Prostate gland (tissue), 2 donors: ENCODE measurements around the gene RAB8B. TPM values are rescaled to one million over a fixed set of nuclear protein-coding genes. Genes with fewer than 3 reads are reported as not detected.

Experiments
- DNase-seq: peaks from one replicate; pipeline ENCODE4 v3.0.0-alpha.2; 2019; ENCODE audit warnings: low spot score
- H3K27ac ChIP-seq, 2 donors: fragments of 200-600 bp; sonication (generic); 2 replicates each; pipeline ENCODE4 v1.5.1; 2017 to 2019
- H3K27me3 ChIP-seq: fragments of 200-600 bp; sonication (generic); replicated peaks from 2 replicates; pipeline ENCODE4 v1.5.1; 2019; ENCODE audit not compliant: insufficient read depth
- H3K36me3 ChIP-seq, 2 donors: fragments of 200-600 bp; sonication (generic); 1 replicate in 1 of 2; 2 replicates in 1 of 2; pipeline versions ENCODE4 v1.5.1 to v1.8.1; 2017 to 2019
- H3K4me1 ChIP-seq: fragments of 200-600 bp; sonication (generic); replicated peaks from 2 replicates; pipeline ENCODE4 v1.5.1; 2019
- H3K4me3 ChIP-seq, 2 donors: fragments of 200-600 bp; sonication (generic); 2 replicates each; pipeline ENCODE4 v1.5.1; 2017 to 2019
- H3K9me3 ChIP-seq: fragments of 200-600 bp; sonication (generic); 2 replicates; pipeline ENCODE4 v1.5.1; 2017
- POLR2A ChIP-seq: fragments of 450-650 bp; IDR thresholded peaks from one replicate; pipeline ENCODE4 v1.6.1; 2016; ENCODE audit warnings: antibody characterized with exemption, mild to moderate bottlenecking
- POLR2AphosphoS5 ChIP-seq: sonication (generic); formaldehyde crosslinking; IDR thresholded peaks from one replicate; pipeline ENCODE4 v1.6.1; 2017; ENCODE audit warnings: antibody characterized with exemption
- WGBS: methylation state at CpG from one replicate; pipeline ENCODE4 v1.1.5; 2018; 5-methylcytosine and 5-hydroxymethylcytosine counted together
- intact Hi-C: fragments of 100-400 bp; cut with DNase I; formaldehyde crosslinking; loops from one replicate; pipeline ENCODE4 v1.14.2; 2022
- total RNA-seq, 2 donors: library from RNA; depleted of rRNA; stranded (reverse); fragments of >200 nt; gene quantifications; one replicate each; pipeline ENCODE4 v1.1.0, GENCODE V29; 2016
- TF ChIP-seq, protein P1 (sequence below), 4 experiments: fragments of 200-600 bp in 2 of 4; fragments of 450-650 bp in 2 of 4; sonication (generic) in 2 of 4; IDR thresholded peaks; 1 replicate in 3 of 4; 2 replicates in 1 of 4; pipeline ENCODE4 v1.5.1; 2016 to 2019; ENCODE audit warnings: antibody characterized with exemption in 4 of 4, mild to moderate bottlenecking in 2 of 4, moderate library complexity in 2 of 4

The RAB8B gene
- total RNA-seq, 2 donors from 2014 or later = 18.5 to 29.2 TPM

DNA sequence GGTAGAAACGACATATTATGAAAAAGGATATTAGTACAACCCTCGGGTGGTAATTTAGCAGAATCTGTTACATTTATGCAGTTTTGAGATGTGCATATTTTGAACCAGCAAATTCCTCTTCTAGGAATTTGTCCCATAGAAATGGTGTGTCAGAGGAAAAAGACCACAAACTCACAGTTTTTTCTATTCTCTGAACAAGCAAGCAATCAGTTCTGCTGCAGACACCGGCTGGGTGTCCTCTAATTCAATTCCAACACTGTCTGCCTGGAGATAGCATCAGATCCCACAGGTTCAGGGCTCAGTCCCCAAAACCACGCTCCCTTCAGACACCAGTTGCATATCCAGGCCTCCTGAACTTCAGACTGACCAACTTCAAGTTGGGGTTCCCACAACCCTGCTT is 124.4 kb downstream of the RAB8B start:
- intact Hi-C loops = no loop called here

DNA sequence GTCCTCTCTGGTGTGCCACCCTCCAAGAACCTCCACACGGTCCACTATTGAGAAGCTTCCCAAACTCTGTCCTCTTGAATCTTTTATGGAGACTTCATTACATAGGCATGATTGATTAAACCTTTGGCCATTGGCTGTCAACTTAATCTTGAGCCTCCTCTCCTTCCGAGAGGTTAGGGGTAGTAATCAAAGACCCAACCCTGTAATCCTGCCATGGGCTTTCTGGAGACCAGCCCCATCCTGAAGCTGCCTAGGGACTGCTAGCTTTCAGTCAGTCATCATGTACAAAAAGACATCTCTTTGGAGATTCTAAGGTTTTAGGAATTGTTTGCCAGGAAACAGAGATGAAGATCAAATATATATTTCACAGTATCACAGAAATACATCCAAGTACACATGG is 125.0 kb downstream of the RAB8B start:
- intact Hi-C loops = no loop called here

More for the DNA sequence above, 124.4 kb downstream of the RAB8B start:
- H3K27ac ChIP-seq = no peak overlapping the region
- WGBS = 82% methylated on average over 4 of the region's 4 CpGs
- no peak for TF ChIP-seq POLR2A
- TF ChIP-seq, protein P1, sequence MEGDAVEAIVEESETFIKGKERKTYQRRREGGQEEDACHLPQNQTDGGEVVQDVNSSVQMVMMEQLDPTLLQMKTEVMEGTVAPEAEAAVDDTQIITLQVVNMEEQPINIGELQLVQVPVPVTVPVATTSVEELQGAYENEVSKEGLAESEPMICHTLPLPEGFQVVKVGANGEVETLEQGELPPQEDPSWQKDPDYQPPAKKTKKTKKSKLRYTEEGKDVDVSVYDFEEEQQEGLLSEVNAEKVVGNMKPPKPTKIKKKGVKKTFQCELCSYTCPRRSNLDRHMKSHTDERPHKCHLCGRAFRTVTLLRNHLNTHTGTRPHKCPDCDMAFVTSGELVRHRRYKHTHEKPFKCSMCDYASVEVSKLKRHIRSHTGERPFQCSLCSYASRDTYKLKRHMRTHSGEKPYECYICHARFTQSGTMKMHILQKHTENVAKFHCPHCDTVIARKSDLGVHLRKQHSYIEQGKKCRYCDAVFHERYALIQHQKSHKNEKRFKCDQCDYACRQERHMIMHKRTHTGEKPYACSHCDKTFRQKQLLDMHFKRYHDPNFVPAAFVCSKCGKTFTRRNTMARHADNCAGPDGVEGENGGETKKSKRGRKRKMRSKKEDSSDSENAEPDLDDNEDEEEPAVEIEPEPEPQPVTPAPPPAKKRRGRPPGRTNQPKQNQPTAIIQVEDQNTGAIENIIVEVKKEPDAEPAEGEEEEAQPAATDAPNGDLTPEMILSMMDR (IDR thresholded peaks at IDR 0.05) = no peak
- TF ChIP-seq POLR2AphosphoS5 = no peak
- H3K27me3 ChIP-seq = no peaks in the 10 kb centered on the region
- DNase-seq = no peak
- H3K36me3 ChIP-seq = no peaks in the 10 kb centered on the region
- no peak overlapping the region for H3K4me3 ChIP-seq
- H3K9me3 ChIP-seq = no peaks in the 10 kb centered on the region
- no peaks in the 10 kb centered on the region for H3K4me1 ChIP-seq

More for the DNA sequence above, 125.0 kb downstream of the RAB8B start:
- Histone ChIP-seq H3K27ac (no peak overlapping the region), H3K27me3 (no peaks in the 10 kb centered on the region), H3K4me1 (no peaks in the 10 kb centered on the region), H3K4me3 (no peak overlapping the region), H3K36me3 (no peaks in the 10 kb centered on the region), H3K9me3 (no peaks in the 10 kb centered on the region)
- 72% methylated on average over 2 of the region's 2 CpGs for WGBS
- TF ChIP-seq, protein P1 (IDR thresholded peaks at IDR 0.05) = no peak
- TF ChIP-seq POLR2A (no peak), POLR2AphosphoS5 (no peak)
- no peak for DNase-seq

Other genes starting within 250 kb of the RAB8B start
- 100 to 1,000 TPM; 564 to 629 TPM for gene TPM1, start 146.9 kb upstream of the RAB8B start, total RNA-seq
- gene LACTB, start 67.7 kb upstream of the RAB8B start, total RNA-seq = 10 to 100 TPM in 1 of 2 donors, 1 to 10 TPM in 1; 9.1 to 15.4 TPM
- gene RPS27L, start 32.1 kb upstream of the RAB8B start, total RNA-seq = 100 to 1,000 TPM in 1 of 2 donors, 10 to 100 TPM in 1; 49.2 to 102 TPM
- 10 to 100 TPM; 20.0 to 35.0 TPM for gene APH1B, start 88.0 kb downstream of the RAB8B start, total RNA-seq
- gene CA12, start 192.2 kb downstream of the RAB8B start, total RNA-seq = 1 to 10 TPM; 3.0 to 9.5 TPM